Fibroblast of skin of left biceps (primary cell): ENCODE results near the gene GPR87.

Experiments
- DNase-seq, 2 experiments: peaks; one replicate each; pipeline ENCODE4 v3.0.0-alpha.2; 2013; ENCODE audit warnings: low read depth in 2 of 2

The GPR87 gene

DNA sequence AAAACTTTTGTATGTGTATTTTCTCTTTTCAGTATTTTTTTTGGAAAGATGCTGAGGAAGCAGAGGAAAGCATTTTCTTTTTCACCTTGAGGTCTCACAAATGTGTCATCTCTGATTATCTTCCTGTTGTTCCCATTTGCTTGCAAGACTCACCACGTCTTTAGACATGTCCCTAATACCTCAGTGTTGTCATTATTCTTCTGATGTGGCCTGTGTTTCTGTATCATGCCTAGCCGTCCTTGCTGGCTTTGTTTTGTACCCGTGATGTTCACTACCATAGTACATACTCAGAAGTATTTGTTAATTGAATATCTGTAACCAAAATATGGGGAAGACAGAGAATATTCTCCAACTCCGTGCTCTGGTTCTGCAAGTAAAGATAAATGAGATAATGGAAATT is 33.2 kb downstream of the GPR87 start:
- no peak for DNase-seq

GRCh38 chr3:151282921-151283320 is 33.7 kb downstream of the GPR87 start:
- peak; percentile 34 for DNase-seq

DNA sequence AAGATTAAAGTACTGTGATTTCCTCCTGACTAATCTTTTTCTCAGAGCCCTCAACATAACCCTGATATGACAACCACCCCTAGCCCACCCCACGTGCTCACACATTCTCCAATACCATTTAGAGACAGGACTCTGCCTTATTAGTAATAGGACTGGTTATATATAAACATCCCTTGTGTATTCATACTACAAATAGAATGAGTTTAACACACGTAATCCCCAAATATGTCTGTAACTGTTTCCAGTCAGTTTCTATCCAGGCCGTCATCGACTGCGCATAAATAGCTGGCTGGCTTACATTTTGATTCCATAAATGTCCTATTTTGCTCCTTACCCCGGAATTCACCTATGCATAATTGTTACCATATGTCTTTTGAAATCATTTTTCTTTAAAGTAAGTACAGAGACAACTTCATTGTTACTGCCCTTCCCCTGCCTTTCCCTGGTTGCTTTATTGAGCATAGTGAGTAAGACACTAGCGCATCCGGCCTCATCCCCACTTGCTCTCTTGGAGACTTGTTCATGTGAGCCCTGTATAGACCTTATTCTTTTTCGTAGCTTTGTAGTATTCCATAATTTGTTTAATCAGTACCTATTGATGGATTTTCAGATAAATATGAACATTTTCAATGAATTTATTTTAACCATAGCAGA is 34.8 kb downstream of the GPR87 start:
- DNase-seq = peak; percentile 72 to 80

GRCh38 chr3:151278230-151278629 is 38.4 kb downstream of the GPR87 start, which contains the start of gene P2RY14:
TSS of gene P2RY14 (minus strand) at chr3:151278542. CDS start at chr3:151214316, 64,226 bp downstream.
- no peak for DNase-seq

DNA sequence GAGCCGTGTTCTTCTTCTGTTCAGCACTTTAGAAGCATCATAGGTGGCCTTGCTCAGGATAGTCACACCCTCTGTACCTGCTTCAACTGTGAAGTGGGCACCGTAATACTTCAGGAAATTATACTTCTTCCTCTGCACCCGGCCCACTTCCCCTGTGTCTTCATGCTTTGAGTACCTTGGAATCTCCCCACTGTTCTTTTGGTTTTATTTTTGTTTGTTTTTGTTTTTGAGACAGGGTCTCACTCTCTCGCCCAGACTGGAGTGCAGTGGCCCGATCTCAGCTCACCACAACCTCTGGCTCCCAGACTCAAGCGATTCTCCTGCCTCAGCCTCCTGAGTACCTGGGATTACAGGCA is 40.0 kb downstream of the GPR87 start:
- DNase-seq = no peak

GRCh38 chr3:151276038-151276686 is 40.5 kb downstream of the GPR87 start:
- DNase-seq = no peak

- no peak for DNase-seq
Measured at GRCh38 chr3:151275091-151275490, 41.5 kb downstream of the GPR87 start.

- DNase-seq = no peak
Measured at GRCh38 chr3:151269631-151270030, 47.0 kb downstream of the GPR87 start.

- no peak for DNase-seq
Measured at GRCh38 chr3:151268267-151269235, 48.1 kb downstream of the GPR87 start.

DNA sequence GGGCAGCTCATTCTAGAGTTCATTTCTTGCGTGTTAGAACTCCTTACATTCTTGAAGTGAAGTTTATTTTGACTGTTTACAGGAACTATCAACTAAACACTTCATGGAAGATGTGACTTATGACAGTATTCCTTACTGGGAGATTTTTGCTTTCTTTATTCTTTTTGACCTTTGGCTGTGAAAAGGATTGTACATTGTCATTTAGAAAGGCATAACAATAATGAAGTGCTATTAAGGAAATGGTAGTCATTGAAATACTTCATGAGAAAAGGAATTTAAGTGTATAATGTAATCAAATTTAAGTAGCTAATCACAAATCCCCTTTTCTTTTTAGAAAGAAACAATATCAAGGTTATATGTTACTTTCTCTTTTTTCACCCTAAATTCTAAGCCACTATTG is 49.6 kb downstream of the GPR87 start:
- no peak for DNase-seq

- DNase-seq = no peak
Measured at GRCh38 chr3:151265866-151266265, 50.8 kb downstream of the GPR87 start.

DNA sequence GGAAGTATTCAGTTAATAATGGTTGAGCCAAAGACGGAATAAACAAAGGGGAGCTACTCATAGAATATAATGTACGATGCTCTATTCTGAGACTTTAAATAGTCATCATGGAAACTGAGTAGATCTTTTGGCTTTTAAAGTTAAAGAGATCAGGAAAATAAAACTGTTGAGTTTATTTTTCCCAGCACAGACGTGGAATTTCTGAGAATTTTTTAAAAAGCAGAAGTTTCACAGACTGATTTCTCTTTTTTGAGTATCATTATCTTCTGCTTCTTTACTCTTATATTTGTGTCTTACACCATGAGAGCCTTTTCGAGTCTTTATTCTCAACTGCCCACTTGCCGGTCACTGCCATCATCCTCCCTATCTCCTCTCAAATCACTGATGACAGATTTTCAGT is 51.5 kb downstream of the GPR87 start:
- no peak for DNase-seq

DNA sequence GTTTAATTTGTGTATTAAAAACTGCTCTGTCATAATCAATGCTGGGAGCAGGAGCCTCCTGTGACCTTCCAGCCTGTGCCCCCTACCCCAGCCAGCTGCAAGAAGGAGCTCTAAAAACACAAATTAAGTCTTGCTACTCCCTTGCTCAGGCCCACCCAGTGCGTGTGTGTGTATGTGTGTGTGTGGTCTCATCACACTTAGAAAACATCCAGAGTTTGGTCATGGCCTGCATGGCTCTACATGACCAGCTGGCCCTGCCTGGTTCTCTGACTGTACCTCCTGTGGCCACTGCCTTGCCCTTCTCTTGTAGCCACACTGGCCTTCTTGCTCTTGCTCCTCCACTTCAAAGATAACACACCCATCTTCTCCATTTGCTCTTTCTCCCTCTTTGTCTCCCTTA is 52.0 kb downstream of the GPR87 start:
- DNase-seq = no peak

- peak; percentile 62 to 66 for DNase-seq
Measured at GRCh38 chr3:151262871-151263525, 53.6 kb downstream of the GPR87 start.

GRCh38 chr3:151259664-151260063 is 57.0 kb downstream of the GPR87 start:
- DNase-seq = no peak

- DNase-seq = no peak
Measured at GRCh38 chr3:151256749-151257148, 59.9 kb downstream of the GPR87 start.

- DNase-seq = no peak
Measured at GRCh38 chr3:151248772-151249337, 67.8 kb downstream of the GPR87 start.
